ENCODE results near the gene GUCA2B.

GUCA2B gene

GRCh38 chr1:42143896-42144710 is 9.1 kb upstream of the GUCA2B start:
- DNase-seq (ENCODE audit: low spot score), result no peak

GRCh38 chr1:42144711-42145388 is 8.4 kb upstream of the GUCA2B start:
- DNase-seq (ENCODE audit: low spot score), result no peak

DNA sequence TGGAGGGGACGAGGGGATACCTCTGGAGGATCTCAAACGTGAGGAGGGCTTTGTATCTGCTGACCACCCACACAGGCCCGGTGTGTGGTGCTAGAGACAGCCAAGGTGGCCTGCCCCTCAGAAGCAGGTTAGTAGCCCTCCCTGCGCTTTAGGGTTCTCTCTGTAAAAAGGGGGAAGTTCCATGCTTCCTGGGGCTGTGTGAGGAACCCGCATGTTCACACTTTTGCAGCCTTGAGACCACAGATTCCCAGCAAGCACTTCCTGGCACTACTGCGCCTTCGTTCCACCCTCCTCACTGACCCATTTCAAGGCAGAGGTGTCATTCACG is 7.9 kb upstream of the GUCA2B start:
- no peak for DNase-seq (ENCODE audit: low spot score)

GRCh38 chr1:42145764-42146625 is 7.2 kb upstream of the GUCA2B start:
- no peak for DNase-seq (ENCODE audit: low spot score)

- peak; percentile 51 for DNase-seq (ENCODE audit: low spot score)
Measured at GRCh38 chr1:42146626-42147320, 6.4 kb upstream of the GUCA2B start.

DNA sequence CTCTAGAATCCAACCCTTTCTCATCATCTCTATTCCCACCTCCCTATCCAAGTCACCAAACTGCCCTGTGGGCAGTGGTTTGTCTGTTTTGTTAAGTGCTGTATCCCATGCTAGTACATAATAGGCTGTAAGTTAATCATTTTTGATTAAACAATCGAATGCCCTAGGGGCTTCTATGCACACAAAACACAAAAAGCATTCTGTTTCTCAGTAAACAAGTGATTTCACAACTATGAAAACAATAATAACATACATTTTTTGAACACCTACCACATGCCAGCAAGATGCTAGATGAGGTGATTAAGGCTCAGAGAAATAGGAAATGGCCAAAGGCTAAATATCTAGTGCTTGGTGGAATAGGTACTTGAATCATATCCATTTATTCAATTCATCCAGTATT is 5.0 kb upstream of the GUCA2B start:
- no peak for DNase-seq (ENCODE audit: low spot score)

GRCh38 chr1:42150651-42151050 is 2.6 kb upstream of the GUCA2B start:
- no peak for DNase-seq (ENCODE audit: low spot score)

DNA sequence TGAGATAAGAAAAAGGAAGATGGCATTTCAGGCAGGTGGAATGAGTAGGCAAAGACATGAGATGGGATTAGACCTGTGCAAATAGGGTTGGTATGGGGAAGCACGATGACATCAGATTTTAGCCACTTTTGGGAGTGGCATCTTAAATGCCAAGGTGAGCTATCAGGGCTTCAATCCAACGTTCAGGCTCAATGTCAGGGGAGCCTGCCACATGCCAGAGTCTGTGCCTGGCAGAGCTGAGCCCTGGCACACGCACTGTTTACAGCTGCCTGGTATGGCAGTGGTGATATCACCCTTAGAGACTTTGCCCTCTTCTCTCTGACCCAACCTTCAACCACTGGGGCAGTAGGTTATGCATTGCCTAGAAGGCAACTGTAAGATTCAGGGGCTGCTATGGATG is 1.1 kb upstream of the GUCA2B start:
- no peak for DNase-seq (ENCODE audit: low spot score)

DNA sequence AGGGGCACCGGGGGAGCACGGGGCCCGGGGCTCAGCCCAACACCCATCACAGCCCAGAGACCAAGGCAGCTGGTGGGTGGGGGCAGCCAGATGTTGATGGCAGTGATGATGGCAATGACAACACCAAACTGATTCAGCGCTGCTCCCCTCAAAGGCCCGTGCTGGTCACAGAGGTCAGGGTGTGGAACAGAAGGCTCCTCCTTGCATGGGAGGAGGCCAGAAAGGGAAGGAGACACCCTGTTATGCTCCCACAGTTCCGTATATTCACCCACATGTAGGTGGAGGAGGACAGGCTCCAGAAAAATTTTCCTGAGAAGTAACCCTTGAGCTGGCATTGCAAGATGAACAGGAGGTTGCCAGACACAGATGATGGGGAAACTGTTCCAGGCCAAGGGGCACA is 414 bp downstream of the GUCA2B start:
- DNase-seq (ENCODE audit: low spot score), result no peak

- DNase-seq (ENCODE audit: low spot score), result no peak
Measured at GRCh38 chr1:42154685-42155084, 1.5 kb downstream of the GUCA2B start.

GRCh38 chr1:42155362-42155761 is 2.2 kb downstream of the GUCA2B start:
- DNase-seq (ENCODE audit: low spot score), result no peak

DNA sequence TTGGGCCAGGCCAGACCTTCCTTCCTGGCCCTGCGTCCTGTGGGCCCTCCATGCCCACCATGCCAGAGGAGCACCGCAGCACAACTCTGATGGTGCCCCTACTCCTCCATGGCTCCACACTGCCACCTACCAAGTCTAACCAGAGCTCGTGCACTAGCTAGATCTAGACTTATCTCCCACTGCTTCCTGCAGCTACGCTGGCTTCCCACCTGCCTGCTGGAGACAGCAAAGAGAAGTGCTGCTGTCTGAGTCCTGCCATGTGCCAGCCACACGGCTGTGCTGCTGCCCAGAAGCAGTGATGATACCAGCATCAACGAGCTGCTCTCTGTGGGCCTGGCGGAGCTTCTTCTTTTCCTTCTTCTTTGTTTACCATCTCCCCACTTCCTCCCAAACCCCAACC is 4.5 kb downstream of the GUCA2B start:
- no peak for DNase-seq (ENCODE audit: low spot score)

GRCh38 chr1:42158189-42158588 is 5.0 kb downstream of the GUCA2B start:
- no peak for DNase-seq (ENCODE audit: low spot score)

DNA sequence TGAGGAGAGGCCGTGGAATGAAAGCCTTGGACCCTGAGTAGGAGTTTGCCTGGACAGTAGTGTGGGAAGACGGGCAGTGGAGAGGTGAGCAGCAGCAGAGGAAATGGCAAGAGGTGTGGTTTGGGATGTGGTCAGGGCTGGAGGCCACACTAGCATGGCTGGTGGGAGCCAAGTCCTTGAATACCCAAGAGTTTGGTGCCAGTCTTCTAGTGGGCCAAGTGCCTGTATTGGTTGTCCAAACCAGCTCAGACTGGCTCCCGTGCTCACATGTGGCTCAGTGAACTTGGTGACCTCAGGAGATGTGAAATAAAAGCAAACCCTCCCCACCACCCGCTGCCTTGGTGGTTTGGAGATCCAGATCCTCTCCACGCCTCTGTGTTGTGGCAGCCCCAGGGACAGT is 9.0 kb downstream of the GUCA2B start:
- no peak for DNase-seq (ENCODE audit: low spot score)

GRCh38 chr1:42163114-42163513 is 9.9 kb downstream of the GUCA2B start:
- DNase-seq (ENCODE audit: low spot score), result no peak

DNA sequence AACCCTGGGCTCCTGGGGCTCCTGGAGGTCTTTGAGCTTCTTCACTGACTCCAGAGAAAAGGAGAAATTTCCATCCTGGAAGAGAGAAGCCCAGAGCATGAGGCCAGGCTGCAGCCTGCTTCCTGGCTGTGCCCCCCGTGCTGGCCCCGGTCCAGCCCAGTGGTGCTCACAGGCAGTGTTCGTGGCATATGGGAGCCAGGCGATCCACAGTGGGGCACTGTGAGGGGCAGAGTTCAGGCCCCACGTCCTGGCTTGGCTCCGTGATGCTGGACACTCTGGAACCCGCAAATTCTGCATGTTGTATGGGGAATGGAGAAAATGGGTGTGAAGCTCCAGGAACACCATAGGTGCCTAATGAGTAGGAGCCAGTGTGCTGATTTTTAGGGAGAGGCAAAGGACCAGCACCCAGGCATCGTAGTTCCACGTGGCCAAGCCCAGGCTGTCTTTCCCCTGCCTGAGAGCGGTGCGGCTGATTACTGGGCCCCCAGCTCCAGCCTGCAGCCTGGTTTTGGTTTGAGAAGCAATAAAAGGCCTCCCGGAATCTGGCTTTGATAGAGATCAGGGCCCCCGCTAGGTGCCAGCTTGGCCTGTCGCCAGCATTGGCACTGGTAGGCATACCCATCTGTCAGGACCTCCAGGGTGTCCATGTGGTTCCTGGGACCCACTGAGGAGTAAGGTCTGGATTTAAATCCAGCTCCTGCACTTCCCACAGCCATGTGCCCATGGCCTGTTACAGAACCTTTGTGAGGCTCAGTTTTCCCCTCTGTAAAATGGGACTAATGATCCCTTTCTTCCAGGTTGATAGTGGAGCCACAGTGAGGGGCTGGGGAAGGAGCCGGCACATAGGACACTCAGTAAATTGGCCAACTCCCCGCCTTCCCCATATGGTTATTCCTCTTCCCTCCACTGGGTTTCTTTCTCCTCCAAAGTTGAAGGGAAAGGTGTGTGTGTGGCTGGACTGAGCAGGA is 10.6 kb downstream of the GUCA2B start:
- DNase-seq (ENCODE audit: low spot score), result no peak

- DNase-seq (ENCODE audit: low spot score), result no peak
Measured at GRCh38 chr1:42164551-42165420, 11.6 kb downstream of the GUCA2B start, which contains the start of gene GUCA2A. GUCA2A (minus strand) TSS chr1:42164745; CDS start chr1:42164712, 33 bp downstream.

GRCh38 chr1:42165511-42166210 is 12.5 kb downstream of the GUCA2B start:
- peak; percentile 65 for DNase-seq (ENCODE audit: low spot score)

Measured in hepatic stellate cell (primary cell).